H1 (cell line): ENCODE measurements around the gene FAN1.

Source experiments
- BCL11A ChIP-seq, 2 experiments: IDR thresholded peaks; one replicate each; pipeline ENCODE4 v1.6.1; 2011; ENCODE audit warnings: low read depth in 2 of 2, low read length in 2 of 2, mild to moderate bottlenecking in 2 of 2
- CTCF ChIP-seq, 3 experiments: IDR thresholded peaks; 1 replicate in 2 of 3; 2 replicates in 1 of 3; pipeline versions ENCODE4 v1.5.1 to v1.6.1; 2011; ENCODE audit warnings: low read length in 3 of 3, mild to moderate bottlenecking in 3 of 3, inconsistent platforms in 2 of 3, low read depth in 1 of 3, moderate library complexity in 1 of 3; ENCODE audit not compliant: insufficient read depth in 1 of 3; ENCODE audit errors: control extremely low read depth in 1 of 3
- EZH2 ChIP-seq: fragments of 200-600 bp; sonication (generic); IDR thresholded peaks from 2 replicates; pipeline ENCODE4 v1.7.1; 2012; ENCODE audit warnings: low read depth, mild to moderate bottlenecking, moderate library complexity, low read length, inconsistent platforms; ENCODE audit not compliant: severe bottlenecking
- GABPA ChIP-seq: IDR thresholded peaks from 2 replicates; pipeline ENCODE4 v1.6.1; 2011; ENCODE audit warnings: mild to moderate bottlenecking, low read length, moderate library complexity, borderline replicate concordance; ENCODE audit not compliant: insufficient read depth
- JUND ChIP-seq: IDR thresholded peaks from 2 replicates; pipeline ENCODE4 v1.6.1; 2011; ENCODE audit warnings: mild to moderate bottlenecking, improper control_type of control experiment, low read length
- POLR2AphosphoS5 ChIP-seq: IDR thresholded peaks from 2 replicates; pipeline ENCODE4 v1.6.1; 2011; ENCODE audit warnings: low read depth, low read length
- RFX5 ChIP-seq: IDR thresholded peaks from 2 replicates; pipeline ENCODE4 v1.6.1; 2011; ENCODE audit warnings: low read depth, low read length, improper control_type of control experiment, borderline replicate concordance
- RNF2 ChIP-seq: fragments of 200-900, 300-1000 bp; sonication (generic); IDR thresholded peaks from 2 replicates; pipeline ENCODE4 v1.7.1; 2016; ENCODE audit warnings: borderline replicate concordance, low read depth, mild to moderate bottlenecking, antibody characterized with exemption, low read length; ENCODE audit not compliant: poor library complexity, severe bottlenecking; ENCODE audit errors: missing control alignments
- SIN3A ChIP-seq, 2 experiments: IDR thresholded peaks in 1 of 2; conservative IDR thresholded peaks in 1 of 2; 2 replicates each; pipeline ENCODE4 v1.6.1; 2011 to 2012; ENCODE audit warnings: low read length in 2 of 2, improper control_type of control experiment in 1 of 2, low read depth in 1 of 2, mild to moderate bottlenecking in 1 of 2
- TEAD4 ChIP-seq: IDR thresholded peaks from 2 replicates; pipeline ENCODE4 v1.6.1; 2012; ENCODE audit warnings: low read depth, low read length, inconsistent platforms, mixed read lengths
- USF2 ChIP-seq: IDR thresholded peaks from 2 replicates; pipeline ENCODE4 v1.6.1; 2011; ENCODE audit warnings: low read length, improper control_type of control experiment
- YY1 ChIP-seq: IDR thresholded peaks from 2 replicates; pipeline ENCODE4 v1.6.1; 2011; ENCODE audit warnings: low read depth, mild to moderate bottlenecking, low read length
- TF ChIP-seq, protein P1 (sequence below): IDR thresholded peaks from 2 replicates; pipeline ENCODE4 v1.6.1; 2012; ENCODE audit warnings: inconsistent platforms

GRCh38 chr15:30903497-30904187, at the start of gene FAN1:
- 0 out of 2 replicates have a peak, but pooled peaks have one; percentile 31 for TF ChIP-seq GABPA
- TF ChIP-seq USF2 = no peak
- TF ChIP-seq RFX5 = no peak
- peak; percentile 35; the same call in 1 of the 2 replicates for TF ChIP-seq POLR2AphosphoS5
- TF ChIP-seq BCL11A (IDR thresholded peaks at IDR 0.05; ENCODE audit: low read depth in 2 of 2, low read length in 2 of 2) = no peak
- TF ChIP-seq EZH2 = no peak
- peak; percentile 85; the same call in 1 of the 2 replicates for TF ChIP-seq YY1
- TF ChIP-seq CTCF (IDR thresholded peaks at IDR 0.05; ENCODE audit: control extremely low read depth in 1 of 3, insufficient read depth in 1 of 3, low read depth in 1 of 3, low read length in 3 of 3) = no peak
- TF ChIP-seq RNF2 = no peak
- TF ChIP-seq, protein P1, sequence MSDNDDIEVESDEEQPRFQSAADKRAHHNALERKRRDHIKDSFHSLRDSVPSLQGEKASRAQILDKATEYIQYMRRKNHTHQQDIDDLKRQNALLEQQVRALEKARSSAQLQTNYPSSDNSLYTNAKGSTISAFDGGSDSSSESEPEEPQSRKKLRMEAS = peak; percentile 88
- TF ChIP-seq TEAD4 = no peak; the same call in 1 of the 2 replicates
- TF ChIP-seq SIN3A (conservative IDR thresholded peaks at IDR 0.05 in 1 of 2, IDR thresholded peaks at IDR 0.05 in 1 of 2; ENCODE audit: low read depth in 1 of 2, low read length in 2 of 2) = peak; percentile 68 to 90; a peak in 3 of 4 replicates
- no peak for TF ChIP-seq JUND
